T47D (cell line): ENCODE data around the gene SELENOM.
"Not testable (repeated sequence)": the region's sequence is repeated elsewhere in the genome, so short reads cannot be mapped to it uniquely, and the experiment has no call there.

Experiments
- DNase-seq, 2 experiments: peaks; one replicate each; pipeline versions ENCODE4 v3.0.0 to v3.0.0-alpha.2; 2011 to 2012; ENCODE audit warnings: low read depth in 1 of 2, low spot score in 1 of 2
- JUND ChIP-seq: IDR thresholded peaks from 2 replicates; pipeline ENCODE4 v1.6.1; 2012; ENCODE audit warnings: low read depth
- in situ Hi-C: cut with HindIII; loops from 2 replicates; pipeline ENCODE4 v1.10.0; 2016; ENCODE audit warnings: low sequenced_read_pairs, low pct_unique_long_range_greater_than_20kb

The SELENOM gene

DNA sequence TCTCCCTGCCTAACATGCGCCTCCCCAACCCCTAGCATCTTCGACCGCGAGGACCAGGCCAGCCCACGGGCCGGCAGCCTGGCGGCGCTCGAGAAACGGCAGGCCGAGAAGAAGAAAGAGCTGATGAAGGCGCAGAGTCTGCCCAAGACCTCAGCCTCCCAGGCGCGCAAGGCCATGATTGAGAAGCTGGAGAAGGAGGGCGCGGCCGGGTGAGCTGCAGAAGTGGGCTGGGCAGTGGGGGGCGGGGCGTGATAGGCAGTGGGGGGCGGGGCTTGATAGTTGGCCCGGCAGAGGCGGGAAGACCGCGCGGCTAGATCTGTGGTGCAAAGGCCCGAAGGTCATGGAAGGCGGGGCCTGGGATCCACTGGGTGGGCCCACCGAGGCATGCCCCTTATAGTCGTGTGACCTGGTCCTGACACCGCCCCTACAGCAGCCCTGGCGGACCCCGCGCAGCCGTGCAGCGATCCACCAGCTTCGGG is 8.7 kb downstream of the SELENOM start:
- in situ Hi-C loops: no loop called here
- DNase-seq: no peak

DNA sequence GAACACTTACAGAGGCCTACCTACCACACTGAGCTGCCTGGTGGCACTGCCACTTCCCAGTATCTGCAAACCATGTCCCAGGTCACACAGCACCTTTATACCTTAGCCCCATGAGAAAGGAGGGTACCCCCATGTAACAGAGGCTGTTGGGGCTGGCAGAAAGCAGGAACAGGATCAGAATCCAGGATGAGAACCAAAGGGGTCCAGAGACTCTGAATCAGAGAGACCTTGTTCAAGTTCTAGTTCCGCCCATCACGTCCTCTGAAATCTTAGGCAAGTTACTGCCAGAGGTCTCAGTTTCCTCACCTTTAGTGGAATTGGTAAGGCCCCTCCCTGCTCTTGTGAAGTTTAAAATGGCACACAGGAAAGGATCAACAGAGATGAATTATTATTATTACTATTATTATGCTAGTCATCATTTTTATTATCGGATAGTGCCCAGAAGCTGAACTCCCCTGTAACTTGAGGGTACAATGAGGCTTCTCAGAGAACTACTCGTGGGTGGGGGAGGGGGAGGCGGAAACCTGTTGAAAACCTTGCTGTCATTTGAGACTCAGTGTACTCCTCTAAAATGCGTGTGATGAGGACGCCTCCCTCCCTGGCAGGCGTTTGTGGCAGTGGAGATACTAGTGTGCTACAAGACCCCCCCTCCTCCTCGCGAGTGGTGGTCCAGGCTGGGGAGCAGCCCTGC is 9.3 kb downstream of the SELENOM start:
- TF ChIP-seq JUND: no peak
- in situ Hi-C loops: no loop called here
- DNase-seq: no peak

More for the DNA sequence above, 8.7 kb downstream of the SELENOM start:
- no peak for TF ChIP-seq JUND

DNA sequence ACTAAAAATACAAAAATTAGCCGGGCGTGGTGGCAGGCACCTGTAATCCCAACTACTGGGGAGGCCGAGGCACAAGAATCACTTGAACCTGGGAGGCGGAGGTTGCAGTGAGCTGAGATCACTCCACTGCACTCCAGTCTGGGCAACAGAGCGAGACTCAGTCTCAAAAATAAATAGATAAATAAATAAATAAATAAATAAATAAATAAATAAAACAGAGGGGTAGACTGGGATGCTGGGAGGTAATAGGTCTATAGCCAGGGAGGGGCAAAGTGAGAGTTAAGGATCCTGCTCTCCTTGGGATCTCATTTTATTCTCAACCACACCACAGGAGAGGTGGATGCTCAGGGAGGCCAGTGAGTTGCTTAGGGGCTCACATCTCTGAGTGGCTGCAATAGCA is 9.8 kb downstream of the SELENOM start:
- in situ Hi-C loops, DNase-seq: not testable (repeated sequence)

DNA sequence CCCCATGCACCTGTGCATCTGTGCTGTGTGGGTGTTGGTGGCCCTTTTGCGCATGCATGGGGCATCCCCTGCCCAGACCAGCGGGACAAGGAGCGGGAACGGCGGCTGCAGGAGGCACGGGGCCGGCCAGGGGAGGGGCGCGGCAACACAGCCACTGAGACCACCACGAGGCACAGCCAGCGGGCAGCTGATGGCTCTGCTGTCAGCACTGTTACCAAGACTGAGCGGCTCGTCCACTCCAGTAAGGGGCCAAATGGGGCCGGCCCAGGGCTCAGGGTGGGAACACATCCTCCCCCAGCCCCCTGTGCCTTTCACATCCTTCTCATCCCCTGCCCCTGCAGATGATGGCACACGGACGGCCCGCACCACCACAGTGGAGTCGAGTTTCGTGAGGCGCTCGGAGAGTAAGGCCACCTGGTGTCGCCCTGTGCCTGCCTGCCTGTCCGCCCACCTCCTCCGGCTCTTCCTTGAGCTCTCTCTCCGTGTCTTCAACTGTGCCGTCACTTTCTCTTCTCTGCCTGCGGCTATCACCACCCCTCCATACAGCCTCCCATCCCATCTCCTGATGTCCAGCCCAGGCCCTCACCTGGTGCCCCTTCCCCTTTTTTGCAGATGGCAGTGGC is 10.6 kb downstream of the SELENOM start:
- in situ Hi-C loops: no loop called here
- no peak for TF ChIP-seq JUND
- DNase-seq: no peak

DNA sequence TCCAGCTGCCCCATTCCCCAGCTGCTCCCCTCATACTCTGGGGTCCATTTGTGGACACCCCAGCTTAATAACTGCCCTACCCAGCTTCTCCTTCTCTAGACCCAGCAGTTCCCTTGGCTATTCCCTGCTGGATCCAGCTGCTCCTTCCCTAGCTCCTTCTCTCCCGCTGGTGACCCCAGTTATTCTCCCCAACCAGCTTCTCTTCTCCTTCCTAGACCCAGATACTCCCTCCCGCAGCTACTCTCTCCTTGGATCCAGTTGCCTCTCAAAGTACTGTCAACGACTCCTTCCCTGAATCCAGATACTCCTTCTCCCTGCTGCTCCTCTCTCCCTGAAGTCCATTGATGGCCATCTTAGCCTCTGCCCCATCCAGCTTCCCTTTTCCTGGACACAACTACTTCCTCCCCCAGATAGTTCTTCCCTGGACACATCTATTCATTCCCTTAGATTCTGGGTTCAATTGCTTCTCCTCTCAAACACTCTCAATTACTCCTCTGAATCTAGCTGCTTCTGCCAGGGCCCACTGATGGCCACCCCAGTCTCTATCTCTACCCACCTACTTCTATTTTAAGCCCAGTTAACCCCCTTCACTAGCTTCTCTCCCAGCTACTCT is 11.6 kb downstream of the SELENOM start:
- in situ Hi-C loops: no loop called here
- peak in 1 of 2 experiments; percentile 2 for DNase-seq
- TF ChIP-seq JUND: no peak

DNA sequence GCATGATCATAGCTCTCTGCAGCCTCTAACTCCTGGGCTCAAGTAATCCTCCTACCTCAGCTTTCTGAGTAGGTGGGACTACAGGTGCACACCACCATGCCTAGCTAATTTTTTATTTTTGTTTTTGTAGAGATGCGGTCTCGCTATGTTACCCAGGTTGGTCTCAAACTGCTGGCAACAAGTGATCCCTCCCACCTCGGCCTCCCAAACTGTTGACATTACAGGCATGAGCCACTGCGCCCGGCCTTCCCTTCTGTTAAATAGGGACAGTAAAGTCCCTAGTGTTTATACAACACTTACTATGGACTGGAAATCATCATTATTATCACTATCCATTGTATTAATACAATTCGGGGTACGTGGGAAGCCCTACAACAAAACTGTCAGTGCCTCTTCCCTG is 12.6 kb downstream of the SELENOM start:
- peak in 1 of 2 experiments; percentile 0 for DNase-seq
- no peak for TF ChIP-seq JUND
- in situ Hi-C loops: no loop called here

DNA sequence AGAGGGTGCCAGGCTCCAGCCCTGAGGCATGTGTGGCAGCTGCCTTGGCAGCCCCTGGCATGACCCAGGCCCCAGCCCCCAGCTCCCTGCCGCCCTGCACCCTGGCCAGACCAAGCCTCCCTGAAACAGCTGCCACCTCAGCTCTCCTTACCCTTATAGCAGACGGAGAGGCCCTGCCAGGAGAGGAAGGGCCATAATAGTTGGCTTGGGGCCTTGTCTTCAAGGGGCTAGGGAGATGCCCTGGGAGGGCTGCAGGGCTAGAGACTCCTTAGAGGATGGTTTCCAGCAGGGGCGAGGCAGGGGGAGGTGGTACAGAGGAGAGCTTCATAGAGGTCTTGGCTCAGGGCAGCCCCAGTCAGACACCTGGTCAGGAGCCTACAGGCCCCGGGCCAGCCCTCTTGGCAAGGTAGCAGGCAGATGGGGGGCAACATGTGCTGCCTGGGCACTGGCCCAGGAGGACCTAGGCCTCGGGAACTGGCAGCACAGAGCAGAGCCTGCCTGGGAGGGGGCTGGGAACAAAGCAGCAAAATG is 13.3 kb downstream of the SELENOM start:
- in situ Hi-C loops: no loop called here
- TF ChIP-seq JUND: no peak
- peak in 1 of 2 experiments; percentile 2 for DNase-seq

DNA sequence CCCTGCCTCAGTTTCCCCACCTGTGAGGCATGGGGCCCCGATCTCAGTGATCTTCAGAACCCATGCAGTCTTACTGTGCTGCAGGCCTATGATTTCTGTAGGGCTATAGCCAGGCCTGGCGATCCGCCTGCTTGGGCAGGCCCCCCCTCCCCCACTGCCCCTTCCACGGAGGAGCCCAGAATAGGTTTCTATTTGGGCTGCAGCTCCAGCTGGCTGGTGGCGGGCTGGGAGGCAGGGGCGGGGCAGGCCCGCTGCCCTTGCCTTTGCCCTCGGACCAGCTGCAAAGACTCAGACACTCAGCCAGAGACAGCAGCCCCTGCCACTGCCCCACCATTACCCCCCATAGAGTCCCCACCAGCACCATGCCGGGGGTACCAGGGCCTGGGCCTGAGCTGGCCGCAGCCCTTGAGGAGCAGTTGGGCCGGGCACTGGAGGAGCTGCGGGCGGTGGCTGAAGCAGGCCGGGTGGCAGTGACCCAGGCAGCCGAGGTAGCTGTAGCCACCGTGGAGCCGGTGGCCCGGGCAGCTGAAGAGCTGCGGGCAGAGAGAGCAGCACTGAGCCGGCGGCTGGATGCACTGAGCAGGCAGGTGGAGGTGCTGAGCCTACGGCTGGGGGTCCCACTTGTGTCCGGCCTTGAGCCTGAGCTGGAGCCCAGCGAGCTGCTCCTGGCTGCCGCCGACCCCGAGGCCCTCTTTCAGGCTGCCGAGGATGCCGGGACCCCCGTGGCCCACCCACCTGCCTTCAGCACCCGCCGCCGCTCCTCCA is 14.1 kb downstream of the SELENOM start:
- in situ Hi-C loops: no loop called here
- no peak for TF ChIP-seq JUND
- peak in 1 of 2 experiments; percentile 1 for DNase-seq

DNA sequence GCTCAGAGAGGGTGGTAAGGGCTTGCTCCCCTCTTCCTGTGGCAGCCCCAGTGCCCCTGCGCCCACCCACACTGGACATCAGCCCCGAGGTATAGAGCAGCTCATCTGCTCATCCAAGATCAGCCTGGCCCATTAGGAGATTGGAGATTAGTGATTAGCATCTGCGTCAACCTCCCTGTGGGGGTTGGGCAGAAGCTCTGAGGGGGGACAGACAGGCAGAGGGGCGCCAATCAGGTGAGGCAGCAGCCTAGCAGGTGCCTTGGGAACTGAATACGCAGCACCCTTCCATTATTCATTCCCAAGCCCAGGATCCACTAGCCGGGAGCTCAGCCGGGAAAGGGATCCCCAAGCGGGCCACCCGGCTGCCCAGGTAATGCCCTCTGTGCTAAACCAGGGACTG is 15.2 kb downstream of the SELENOM start:
- DNase-seq: peak in 1 of 2 experiments; percentile 2
- in situ Hi-C loops: no loop called here
- TF ChIP-seq JUND: no peak

DNA sequence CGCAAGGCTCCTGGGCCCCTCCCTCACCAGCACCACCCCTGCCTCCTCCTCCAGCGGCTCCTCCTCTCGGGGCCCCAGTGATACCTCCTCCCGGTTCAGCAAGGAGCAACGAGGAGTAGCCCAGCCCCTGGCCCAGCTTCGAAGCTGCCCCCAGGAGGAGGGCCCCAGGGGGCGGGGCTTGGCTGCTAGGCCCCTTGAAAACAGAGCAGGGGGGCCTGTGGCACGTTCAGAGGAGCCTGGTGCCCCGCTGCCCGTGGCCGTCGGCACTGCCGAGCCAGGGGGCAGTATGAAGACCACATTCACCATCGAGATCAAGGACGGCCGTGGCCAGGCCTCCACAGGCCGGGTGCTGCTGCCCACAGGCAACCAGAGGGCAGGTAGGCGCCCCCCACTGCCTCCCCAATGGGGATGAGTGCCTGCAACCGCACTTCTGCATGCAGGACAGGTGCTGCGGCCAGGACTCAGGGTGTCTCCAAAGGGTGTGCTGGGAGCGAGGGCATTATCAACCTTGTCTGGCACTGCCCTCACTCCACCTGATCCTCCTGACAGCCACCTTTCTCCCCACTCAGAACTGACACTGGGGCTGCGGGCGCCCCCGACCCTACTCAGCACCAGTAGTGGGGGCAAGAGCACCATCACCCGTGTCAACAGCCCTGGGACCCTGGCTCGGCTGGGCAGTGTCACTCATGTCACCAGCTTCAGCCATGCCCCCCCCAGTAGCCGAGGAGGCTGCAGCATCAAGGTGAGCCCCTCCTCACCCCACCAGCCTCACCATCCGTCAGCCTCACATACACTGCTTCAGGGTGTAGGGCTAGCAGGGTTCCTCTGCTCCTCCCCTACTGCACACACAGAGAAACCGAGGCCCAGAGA is 16.0 kb downstream of the SELENOM start:
- TF ChIP-seq JUND: no peak
- in situ Hi-C loops: no loop called here

DNA sequence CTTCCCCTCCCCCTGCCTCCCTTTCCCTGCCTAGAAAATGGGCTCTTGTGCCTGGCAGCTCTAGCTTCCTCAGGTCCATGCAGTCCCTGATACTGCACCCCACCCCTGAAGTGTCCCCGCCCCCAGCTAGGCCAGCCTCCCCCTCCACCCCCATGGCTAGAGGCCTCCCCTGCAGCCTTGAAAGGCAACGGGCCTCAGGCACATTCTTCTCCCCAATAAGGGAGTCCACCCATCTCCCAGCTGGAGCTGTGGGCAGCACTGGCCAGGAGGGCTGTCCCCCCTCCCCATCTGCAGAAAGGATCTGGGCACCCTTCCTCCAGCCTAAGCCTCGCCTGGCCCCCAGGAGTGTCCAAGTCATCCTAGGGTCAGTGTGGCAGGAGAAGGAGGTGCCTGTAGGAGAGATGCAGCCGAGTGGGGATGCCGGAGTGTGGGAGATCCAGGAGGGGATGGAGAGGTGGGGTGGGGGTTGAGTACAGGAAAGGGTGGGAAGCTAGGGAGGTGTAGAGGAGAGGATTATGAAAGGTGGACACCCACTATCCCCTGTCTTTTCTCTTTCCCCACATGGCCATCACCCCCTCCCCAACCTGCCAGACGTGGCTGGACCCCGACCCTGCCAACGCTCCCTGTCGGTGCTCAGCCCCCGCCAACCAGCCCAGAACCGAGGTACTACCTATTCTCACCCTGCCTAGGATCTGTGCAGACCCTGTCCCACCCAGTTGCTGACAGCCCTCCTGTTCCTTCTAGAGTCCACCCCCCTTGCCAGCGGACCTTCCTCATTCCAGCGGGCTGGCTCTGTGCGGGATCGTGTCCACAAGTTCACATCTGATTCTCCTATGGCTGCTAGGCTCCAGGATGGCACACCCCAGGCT is 16.9 kb downstream of the SELENOM start:
- in situ Hi-C loops: no loop called here
- TF ChIP-seq JUND: no peak
- DNase-seq: peak in 1 of 2 experiments; percentile 0

More for the DNA sequence above, 16.0 kb downstream of the SELENOM start:
- peak in 1 of 2 experiments; percentile 0 for DNase-seq
